CD4-positive, alpha-beta T cell treated with Interleukin-2 at 100 ng/mL for 4 hours (primary cell): ENCODE data around the gene PEAK3.
"Not testable (repeated sequence)": the region's sequence is repeated elsewhere in the genome, so short reads cannot be mapped to it uniquely, and the experiment has no call there.

Experiments used
- DNase-seq: peaks from one replicate; pipeline ENCODE4 v3.0.0-alpha.2; 2020; ENCODE audit warnings: low spot score

Gene PEAK3

DNA sequence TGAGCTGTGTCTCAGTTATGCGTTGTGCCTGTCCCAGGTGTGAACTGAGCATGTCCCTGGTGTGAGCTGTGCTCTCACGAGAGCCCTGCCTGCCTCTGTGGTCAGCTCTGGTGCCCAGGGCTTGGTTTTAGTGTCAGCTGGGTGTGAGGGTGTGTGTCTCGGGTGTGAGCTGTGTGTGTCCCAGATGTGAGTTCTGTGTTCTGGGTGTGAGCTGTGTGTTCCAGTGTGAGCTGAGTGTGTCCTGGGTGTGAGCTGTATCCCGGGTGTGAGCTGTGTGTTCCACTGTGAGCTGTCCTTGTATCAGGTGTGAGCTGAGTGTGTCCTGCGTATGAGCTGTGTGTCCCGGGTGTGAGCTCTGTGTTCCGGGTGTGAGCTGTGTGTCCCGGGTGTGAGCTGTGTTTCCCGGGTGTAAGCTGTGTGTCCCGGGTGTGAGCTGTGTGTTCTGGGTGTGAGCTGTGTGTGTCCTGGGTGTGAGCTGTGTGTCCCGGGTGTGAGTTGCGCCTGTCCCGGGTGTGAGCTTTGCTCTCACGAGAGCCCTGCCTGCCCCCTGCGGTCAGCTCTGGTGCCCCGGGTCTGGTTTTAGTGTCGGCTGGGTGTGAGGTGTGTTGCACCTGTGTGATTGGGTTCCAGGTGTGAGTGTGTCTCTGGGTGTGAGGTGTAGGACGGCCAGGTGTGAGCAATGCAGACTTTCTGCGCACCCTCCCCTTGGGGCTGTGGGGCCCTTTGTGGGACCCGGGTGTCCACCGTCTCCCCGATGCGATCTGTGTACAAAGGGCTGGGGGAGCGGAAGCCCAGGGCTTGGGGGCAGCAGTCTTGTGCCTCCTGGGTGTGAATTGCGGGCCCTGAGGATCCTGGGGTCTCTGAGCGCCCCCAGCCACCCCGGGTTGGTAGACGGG, 7.1 kb upstream of the PEAK3 start:
- DNase-seq: no peak

DNA sequence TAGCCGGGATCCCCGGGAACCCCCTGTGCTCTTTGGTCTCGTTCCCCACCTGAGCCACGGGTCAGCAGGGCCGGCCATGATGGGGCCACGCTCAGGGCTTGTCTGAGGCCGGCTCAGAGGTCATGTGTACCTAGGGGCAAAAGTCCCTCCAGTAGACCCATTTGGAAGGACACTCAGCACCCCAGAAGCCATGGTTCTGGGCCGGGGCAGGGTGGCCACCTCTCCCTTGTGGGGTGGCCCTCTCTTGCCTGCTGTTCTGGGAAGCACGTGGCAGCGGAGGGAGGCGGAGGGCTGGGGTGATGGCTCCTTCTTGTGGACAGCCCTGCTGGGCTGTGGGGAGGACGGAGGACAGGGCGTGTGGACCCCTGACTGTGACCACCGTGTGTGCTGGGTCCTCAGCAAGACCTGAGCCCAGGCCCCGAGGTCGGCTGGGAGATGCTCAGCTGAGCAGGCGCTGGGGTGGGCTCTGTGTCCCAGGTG, 6.4 kb upstream of the PEAK3 start:
- DNase-seq: no peak

DNA sequence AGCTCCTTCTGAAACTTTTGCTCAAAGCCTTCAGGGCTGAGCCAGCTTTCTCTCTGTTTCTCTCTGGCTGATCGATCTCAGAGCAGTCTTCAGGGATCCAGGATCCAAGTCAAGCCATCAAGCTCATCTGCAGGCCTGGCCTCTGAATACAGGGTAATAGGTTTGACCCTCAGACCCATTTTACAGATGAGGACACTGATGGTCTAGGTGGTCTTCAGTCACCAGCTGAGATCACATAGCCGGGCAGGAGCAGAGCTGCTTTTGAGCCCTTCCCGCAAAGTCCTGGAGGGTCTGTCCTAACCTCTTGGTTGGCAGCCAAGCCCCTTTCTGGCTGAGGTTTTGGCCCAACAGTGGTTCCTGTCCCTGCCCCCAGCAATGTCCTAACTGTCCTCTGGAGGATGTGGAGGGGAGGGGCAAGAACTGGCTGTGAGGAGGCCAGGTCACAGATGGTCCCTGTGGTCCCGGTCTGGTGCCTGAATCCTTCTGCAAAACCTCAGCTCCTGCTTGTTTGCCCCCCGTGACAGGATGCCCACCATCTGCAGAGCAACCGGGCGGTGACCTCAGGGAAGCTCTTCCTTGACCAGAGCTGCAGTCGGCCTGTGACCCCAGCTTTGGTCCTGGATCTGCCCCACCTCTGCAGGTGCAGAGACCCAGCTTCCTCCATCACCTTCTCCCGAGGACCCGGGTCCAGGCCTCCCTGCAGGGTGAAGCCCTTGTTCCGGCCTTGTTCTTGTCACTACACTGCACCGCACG, 5.8 kb upstream of the PEAK3 start:
- no peak for DNase-seq

DNA sequence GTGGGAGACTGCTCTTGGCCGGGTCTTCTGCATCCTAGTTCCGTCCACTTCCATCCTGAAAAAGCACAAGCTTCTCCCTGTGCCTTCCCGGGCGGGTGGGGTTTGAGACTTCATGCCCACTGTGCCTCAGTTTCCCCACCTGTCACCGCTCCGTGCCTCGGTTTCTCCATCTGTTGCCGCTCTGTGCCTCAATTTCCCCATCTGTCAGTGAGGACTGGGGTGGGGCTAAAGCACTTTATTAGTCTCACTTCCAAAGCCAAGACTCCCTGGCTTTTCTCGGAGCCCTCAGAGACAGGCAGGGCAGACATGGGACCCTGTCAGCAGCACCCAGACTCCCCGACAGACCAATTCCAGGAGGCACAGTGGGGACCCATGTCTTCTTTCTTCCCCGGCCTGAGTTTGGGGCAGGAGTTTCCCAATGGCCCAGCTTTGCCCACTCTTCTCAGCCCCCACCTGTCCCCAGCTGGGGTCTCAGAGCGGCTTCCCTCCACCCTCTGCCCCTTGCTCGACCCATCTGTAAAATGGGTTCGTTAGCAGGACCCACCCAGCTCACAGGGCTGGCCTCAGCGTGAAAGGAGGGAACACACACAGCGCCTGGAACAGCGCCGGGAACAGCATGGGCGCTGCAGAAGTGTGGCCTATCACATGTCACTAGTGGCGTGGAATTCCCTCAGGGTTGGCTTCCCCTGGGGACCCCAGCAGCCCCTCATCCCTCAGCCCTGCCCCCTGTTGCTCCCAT, 4.6 kb upstream of the PEAK3 start:
- DNase-seq: no peak

DNA sequence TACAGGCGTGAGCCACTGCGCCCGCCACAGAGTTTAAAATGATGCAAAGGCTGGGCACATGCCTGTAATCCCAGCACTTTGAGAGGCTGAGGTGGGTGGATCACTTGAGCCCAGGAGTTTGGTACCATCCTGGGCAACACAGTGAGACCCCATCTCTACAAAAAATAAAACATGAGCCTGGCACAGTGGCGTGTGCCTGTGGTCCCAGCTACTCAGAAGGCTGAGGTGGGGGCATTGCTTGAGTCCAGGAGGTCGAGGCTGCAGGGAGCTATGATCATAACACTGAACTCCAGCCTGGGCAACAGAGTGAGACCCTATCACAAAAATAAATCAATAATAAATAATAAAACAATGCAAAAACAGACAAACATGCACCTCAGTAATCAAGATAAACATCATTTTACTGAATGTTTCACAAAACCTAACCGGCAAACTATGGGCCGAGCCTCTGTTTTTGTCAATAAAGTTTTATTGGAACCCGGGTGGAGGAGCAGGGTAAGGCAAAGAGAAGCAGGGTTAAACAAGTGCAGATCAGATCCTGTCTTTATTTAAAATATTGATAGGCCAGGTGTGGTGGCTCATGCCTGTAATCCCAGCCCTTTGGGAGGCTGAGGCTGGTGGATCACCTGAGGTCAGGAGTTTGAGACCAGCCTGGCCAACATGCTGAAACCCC, 2.0 kb upstream of the PEAK3 start:
- DNase-seq: no peak

DNA sequence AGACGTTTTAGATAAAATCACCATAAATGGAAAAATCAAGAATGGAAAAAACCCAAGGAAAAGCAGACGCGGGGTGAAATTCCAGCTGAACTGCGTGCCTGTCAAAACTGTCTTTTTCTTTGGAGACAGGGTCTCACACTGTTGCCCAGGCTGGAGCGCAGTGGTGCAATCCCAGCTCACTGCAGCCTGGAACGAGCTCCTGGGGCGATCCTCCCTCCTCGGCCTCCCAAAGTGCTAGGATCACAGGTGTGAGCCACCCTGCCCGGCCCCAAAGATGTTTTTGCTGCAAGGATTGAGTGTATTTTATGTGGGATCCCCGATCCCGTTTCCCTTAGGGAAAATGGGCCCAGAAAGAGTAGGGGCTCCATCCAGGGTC, 875 bp upstream of the PEAK3 start:
- DNase-seq: no peak

DNA sequence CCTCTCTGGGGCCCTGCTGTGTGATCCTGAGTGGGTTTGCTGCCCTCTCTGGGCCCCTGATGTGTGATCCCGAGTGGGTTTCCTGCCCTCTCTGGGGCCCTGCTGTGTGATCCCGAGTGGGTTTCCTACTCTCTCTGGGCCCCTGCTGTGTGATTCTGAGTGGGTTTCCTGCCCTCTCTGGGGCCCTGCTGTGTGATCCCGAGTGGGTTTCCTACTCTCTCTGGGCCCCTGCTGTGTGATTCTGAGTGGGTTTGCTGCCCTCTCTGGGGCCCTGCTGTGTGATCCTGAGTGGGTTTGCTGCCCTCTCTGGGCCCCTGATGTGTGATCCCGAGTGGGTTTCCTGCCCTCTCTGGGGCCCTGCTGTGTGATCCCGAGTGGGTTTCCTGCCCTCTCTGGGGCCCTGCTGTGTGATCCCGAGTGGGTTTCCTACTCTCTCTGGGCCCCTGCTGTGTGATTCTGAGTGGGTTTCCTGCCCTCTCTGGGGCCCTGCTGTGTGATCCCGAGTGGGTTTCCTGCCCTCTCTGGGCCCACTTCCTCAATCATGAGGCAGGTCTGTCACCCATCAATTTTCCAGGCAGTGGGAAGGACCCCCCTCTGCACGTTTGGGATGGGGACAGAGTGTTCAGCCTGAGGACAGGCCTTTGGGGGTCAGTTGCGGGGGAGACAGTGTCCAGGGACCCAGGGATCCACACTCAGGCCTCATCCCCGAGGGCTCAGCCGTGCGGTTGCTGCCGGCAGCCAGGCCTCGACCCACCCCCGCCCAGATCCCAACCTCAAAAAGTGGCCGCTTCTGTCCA, 512 bp downstream of the PEAK3 start:
- DNase-seq: not testable (repeated sequence)

DNA sequence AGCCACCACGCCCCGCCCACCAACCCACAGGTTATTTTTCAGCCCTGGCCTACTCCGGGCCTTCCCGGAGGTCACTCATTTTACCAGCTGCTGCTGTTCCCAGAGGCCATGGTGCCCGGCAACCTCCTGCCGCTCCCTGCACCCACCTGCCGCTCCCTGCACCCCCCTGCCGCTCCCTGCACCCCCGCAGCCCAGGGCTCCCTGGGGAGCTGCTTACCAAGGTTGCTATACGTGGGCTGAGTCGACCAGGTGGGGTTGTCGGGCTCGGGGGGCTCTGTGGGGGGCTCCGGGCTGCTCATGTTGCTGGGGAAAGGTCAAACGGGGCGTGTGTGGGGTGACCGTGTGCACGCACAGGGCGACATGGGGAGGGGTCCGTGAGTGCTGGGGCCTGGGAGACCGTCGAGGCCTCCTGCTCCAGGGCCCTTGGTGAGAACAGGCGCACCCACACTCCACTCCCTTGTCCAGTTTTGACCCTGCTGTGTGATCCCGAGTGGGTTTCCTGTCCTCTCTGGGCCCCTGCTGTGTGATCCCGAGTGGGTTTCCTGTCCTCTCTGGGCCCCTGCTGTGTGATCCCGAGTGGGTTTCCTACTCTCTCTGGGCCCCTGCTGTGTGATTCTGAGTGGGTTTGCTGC, 1.2 kb downstream of the PEAK3 start:
- no peak for DNase-seq

DNA sequence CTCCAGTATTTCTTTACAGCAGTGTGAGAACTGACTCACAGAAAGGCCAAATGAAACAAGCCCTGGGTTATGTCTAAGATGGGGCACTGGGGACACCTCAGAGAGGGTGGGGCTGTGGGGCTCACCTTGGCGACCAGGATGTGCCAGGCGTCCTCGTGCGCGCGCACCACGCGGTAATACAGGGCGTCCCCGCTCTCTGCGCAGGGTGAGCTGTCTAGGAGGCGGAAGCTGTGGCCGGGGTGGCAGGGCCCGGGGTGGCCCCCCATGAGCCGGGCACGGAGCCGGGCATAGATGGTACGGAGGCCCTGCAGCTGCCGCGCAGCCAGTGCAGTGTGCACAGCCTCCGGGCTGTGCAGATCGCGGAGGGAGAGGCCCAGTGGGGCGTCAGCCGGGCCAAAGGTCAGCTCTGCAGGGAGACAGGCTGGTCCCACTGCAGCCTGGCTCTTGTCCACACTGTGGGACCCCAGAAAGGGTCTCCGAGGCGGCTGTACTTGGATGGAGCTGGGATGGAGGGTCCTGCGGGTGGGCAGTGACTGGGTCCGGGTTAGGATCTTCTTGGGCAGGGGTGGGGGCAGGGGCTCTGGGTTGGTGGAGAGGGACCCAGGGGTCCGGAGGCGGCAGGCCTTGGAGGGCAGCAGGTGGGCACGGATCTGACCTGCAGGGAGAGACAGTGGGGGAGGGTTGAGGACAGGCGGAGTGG, 3.4 kb downstream of the PEAK3 start:
- DNase-seq: no peak

DNA sequence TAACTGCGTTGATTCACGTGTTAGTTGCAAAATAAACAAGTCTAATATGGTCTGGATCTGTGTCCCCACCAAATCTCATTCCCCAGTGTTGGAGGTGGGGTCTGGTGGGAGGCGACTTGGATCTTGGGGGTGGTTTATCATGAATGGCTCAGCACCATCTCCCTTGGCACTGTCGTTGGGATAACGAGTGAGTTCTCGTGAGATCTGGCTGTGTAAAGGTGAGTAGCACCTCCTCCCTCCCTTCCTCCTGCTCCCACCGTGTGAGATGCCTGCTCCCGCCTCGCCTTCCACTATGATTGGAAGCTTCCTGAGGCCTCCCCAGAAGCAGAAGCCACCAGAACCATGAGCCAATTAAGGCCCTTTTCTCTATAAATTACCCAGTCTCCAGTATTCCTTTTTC, 4.8 kb downstream of the PEAK3 start:
- DNase-seq: no peak

DNA sequence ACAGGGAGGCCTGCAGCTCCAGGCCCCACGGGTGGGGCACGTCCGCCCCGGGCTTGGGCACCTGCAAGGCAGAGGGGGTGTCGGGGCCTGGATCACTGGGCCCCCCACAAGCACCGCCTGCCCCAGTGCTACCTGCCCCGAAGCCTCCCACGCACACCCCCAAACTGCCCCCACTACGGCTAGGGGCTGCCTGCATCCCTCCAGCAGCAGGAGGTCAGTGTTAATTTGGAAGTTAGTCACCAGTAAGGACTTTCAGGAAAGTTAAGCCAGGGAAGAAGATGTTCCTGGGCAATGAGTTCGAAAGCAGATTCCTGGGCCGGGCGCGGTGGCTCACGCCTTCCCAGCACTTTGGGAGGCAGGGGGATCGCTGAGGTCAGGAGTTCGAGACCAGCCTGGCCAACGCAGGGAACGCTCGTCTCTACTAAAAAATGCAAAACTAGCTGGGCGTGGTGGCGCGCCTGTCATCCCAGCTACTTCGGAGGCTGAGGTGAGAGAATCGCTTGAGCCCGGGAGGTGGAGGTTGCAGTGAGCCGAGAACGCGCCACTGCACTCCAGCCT, 5.5 kb downstream of the PEAK3 start:
- DNase-seq: no peak

DNA sequence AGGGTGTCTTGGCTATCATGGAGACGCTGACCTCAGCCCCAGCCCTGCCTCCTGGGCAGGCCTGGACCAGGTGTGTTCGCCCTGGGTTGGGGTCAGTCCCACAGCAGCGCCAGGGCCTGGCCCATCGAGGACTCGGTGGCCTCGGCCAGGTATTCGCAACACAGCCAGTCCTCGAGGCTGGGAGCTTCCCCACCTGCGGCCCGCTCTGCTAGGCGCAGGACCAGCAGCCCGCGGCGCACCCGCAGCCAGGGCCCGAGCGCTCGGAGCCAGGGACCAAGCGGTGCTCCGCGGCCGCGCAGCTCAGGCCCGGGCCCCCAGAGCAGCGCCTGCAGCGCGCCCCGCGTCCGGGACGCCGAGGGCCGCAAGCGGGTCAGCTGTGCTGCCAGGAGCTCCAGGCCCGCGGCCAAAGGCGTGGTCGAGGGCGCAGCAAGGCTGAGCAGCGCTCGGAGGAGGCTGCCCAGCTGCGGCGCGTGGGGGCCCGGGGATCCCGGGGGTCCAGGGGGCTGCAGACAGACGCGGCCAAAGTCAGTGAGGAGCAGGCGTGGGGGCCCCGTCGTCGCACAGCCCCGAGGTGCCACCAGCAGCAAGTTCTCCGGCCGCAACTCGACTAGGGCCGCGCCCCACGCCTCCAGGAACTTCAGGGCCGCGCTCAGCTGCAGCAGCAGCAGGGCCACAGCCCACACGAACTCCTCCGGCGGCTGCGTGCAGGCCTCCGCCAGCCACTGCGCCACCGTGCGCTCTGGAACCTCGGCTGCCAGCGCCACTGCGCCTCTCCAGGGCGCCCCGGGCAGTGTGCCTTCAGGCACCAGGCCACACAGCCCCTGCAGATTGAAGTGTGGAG, 6.2 kb downstream of the PEAK3 start:
- DNase-seq: no peak

DNA sequence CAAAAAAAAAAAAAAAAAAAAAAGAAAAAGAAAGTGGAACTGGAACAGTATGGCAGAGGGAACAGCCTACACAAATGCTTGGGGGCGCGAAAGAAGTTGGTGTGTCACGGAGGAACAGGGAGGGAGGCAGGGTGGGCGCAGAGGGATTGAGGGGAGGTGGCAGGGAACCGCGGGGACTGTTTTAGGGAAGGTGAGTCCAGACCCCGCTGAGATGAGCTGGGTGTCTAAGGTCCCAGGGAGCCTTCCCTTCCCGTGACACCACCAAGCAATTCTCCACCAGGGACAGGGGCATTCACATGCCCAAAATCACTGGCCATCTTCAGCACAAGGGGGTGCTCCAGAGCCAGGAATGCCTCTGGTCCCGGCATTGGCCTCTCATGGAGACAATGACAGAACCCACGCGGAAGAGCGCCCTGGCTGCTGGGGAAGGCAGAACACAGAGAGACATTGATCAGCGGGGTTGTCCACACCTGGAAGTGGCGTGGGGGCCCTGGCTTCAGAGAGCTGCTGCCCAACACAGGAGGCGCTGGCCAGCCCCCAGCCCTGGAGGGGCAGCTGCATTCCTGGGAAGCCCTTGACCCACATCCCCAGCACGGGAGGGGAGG, 6.9 kb downstream of the PEAK3 start:
- DNase-seq: no peak

DNA sequence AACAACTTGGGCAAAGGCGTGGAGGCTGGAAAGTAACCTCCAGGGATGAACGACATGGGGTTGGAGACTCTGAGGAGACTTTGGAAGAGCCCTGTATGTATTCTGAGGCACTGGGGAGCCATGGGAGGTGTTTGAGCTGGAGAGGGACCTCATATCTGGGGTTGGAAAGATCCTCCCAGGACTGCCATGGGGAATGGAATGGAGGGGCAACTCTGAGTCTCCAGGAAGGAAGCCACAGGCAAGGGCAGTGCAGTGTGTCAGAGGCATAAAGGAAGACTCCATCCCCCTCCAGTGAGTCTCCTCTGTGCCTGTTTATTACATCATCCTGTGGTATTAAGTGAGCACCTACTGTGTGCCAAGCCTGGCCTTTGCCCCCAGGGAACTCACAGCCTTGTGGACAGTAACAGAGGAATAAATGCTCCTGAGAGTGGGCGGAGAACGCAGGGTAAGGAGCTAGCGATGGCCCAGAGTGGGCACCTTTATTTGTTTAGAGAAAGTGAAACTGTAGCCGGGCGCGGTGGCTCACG, 7.7 kb downstream of the PEAK3 start:
- no peak for DNase-seq

DNA sequence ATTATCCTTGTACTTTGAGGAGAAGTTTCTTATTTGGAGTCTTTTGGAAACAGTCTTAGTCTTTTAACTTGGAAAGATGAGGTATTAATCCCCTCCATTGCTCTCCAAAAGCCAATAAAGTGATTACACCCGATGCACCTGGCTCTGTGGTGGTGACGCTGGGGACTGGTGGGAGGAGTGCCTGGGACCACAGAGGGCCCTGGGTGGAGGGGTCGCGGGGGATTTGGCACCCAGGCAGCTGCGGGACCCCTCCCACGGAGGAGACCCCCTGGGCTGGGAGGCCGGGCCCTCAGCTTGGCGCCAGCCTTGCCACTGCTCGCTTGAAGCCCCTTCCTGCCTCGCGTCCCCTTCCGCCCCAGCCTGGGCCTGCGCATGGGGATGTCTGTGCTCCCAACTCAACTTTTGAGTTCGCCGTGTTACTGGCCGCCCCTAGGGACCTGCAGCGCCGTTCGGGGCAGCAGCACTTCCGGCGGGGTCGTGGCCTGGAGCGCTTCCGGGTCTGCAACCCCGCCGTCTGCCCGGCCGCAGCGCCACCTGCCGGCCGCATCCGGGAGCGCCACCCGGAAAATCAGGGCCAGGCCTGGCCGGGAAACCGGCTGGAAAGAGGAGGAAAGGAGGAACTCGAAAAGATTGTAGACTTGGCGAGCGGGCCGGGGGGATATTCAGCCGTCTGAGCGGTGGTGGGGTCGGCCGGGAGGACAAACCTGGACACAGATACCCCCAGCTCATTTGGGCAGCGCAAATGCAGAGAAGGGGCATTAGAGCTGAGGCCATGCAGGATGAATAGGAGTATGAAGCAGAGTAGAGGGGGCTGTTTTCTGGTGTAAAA, 8.4 kb downstream of the PEAK3 start:
- peak; percentile 73 for DNase-seq

DNA sequence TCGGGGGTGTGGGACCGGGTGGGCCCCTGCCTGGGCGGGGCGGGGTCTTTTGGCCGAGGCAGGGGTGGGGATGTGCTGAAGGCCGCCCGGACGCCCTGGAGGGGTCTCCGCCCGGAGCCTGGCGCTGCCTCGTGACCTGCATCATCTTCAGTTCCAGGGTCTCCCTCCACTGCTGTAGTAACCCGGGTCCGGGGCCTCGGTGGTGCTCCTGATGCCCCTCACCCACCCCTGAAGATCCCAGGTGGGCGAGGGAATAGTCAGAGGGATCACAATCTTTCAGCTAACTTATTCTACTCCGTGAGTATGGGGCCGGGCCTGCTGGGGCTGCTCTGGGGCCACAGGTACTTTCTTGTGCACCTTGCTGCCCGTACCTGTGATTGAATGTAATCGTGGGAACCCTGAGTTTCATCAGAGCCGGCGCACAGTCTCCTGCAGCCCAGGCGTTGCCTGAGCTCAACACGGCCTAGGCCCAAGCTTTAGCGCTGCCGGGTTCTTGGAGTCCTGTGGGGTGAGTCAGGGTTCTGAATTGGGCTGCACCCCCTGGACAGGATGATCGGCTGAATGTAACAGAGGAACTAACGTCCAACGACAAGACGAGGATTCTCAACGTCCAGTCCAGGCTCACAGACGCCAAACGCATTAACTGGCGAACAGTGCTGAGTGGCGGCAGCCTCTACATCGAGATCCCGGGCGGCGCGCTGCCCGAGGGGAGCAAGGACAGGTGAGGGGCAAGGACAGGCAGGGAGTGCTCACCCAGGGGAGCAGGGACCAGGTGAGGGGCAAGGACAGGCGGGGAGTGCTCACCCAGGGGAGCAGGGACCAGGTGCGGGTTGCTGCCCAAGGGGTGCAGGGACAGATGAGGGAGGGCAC, 10.5 kb downstream of the PEAK3 start:
- DNase-seq: no peak
